HL-60 (cell line): ENCODE data around the gene CYP4F2.

Experiments used
- POLR2AphosphoS5 ChIP-seq: IDR thresholded peaks from 2 replicates; pipeline ENCODE4 v1.6.1; 2012; ENCODE audit warnings: low read depth
- TF ChIP-seq, protein P1 (sequence below): IDR thresholded peaks from one replicate; pipeline ENCODE4 v1.5.1; 2011; ENCODE audit warnings: low read length, control low read depth, inconsistent platforms; ENCODE audit not compliant: insufficient read depth
- TF ChIP-seq, protein P2 (sequence below): IDR thresholded peaks from 2 replicates; pipeline ENCODE4 v1.6.1; 2012; ENCODE audit warnings: low read depth; ENCODE audit not compliant: insufficient replicate concordance

DNA sequence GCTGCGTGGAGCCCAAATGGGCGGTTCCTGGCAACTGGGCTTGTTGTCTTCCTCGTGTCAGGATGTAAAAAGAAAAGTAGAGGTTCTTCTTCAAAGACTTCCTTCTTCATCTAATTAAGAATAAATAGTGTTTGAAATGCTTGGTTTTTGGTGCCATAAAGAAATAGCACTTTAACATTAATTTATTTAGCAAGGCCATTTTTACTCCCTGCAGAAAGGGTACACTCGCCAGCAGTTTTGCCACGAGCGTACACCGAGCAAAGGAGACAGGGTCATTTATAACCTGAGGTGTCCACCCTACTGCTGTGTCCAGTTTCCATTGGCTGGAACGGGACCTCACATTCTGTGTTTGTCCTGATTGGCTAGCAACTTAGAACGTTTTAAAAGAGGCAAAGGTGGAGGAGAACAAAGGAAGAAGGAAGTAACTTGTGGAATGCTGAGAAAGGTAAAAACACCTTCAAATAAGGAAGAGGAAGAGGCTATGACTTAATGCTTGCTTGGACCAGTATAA, 60.6 kb downstream of the CYP4F2 start:
- TF ChIP-seq, protein P1, sequence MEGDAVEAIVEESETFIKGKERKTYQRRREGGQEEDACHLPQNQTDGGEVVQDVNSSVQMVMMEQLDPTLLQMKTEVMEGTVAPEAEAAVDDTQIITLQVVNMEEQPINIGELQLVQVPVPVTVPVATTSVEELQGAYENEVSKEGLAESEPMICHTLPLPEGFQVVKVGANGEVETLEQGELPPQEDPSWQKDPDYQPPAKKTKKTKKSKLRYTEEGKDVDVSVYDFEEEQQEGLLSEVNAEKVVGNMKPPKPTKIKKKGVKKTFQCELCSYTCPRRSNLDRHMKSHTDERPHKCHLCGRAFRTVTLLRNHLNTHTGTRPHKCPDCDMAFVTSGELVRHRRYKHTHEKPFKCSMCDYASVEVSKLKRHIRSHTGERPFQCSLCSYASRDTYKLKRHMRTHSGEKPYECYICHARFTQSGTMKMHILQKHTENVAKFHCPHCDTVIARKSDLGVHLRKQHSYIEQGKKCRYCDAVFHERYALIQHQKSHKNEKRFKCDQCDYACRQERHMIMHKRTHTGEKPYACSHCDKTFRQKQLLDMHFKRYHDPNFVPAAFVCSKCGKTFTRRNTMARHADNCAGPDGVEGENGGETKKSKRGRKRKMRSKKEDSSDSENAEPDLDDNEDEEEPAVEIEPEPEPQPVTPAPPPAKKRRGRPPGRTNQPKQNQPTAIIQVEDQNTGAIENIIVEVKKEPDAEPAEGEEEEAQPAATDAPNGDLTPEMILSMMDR = no peak
- no peak; the same call in 1 of the 2 replicates for TF ChIP-seq POLR2AphosphoS5
- TF ChIP-seq, protein P2, sequence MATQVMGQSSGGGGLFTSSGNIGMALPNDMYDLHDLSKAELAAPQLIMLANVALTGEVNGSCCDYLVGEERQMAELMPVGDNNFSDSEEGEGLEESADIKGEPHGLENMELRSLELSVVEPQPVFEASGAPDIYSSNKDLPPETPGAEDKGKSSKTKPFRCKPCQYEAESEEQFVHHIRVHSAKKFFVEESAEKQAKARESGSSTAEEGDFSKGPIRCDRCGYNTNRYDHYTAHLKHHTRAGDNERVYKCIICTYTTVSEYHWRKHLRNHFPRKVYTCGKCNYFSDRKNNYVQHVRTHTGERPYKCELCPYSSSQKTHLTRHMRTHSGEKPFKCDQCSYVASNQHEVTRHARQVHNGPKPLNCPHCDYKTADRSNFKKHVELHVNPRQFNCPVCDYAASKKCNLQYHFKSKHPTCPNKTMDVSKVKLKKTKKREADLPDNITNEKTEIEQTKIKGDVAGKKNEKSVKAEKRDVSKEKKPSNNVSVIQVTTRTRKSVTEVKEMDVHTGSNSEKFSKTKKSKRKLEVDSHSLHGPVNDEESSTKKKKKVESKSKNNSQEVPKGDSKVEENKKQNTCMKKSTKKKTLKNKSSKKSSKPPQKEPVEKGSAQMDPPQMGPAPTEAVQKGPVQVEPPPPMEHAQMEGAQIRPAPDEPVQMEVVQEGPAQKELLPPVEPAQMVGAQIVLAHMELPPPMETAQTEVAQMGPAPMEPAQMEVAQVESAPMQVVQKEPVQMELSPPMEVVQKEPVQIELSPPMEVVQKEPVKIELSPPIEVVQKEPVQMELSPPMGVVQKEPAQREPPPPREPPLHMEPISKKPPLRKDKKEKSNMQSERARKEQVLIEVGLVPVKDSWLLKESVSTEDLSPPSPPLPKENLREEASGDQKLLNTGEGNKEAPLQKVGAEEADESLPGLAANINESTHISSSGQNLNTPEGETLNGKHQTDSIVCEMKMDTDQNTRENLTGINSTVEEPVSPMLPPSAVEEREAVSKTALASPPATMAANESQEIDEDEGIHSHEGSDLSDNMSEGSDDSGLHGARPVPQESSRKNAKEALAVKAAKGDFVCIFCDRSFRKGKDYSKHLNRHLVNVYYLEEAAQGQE = peak; percentile 33
